A549 treated with AZD9567 at 1 μM for 4 hours (cell line): ENCODE data around the gene TRAP1. TPM values are rescaled to one million over a fixed set of nuclear protein-coding genes. Genes with fewer than 3 reads are reported as not detected.

Source experiments
- total RNA-seq: library from RNA; stranded (reverse); fragments of 200-300 nt; extraction: Qiagen RNA extraction; gene quantifications from 5 replicates; pipeline ENCODE4 v1.2.3, GENCODE V29; 2022; ENCODE audit not compliant: insufficient read depth

The TRAP1 gene
- total RNA-seq, result 129 to 171 TPM (median 145 TPM) in 5 replicates

DNA sequence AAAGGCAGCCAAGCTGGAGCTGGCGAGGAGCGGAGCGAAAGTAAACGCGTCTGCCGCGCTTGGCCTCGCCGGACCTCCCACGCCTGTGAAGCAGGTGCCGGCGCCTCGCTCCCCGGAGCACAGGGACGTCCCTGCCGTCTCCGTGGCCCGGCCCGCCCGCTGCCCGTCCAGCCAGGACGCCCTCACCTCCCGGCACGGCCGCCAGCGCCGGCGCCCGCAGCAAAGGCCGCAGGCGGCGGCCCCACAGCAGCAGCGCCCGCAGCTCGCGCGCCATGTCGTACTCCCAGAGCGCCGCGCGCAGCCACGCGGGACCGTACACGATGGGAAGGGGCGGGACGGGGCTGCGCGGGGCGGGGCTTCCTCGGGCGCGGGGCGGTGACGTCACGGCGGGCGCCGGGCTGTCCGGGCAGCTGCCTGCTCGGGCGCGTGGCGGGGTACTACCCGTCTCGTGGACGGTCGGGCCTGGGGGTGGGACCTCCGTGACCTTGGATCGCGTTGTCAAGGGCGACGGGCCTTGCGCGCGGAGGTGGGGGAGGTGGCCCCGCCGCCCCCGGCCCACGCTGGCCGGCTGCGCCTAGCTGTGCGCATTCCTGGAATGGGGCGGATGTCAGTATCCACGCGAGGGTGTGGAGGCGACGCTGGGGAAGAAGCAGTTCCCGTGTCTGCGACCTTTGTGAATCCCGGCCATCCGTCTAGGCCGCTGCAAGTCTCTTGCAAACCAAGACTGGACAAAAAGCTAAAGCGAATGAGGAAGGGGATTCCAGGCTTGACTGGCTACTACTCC lies at the start of gene TRAP1:
Gene TRAP1, minus strand, starts transcription at position 290 of the 784 bp plus-strand sequence. Its CDS starts 16 bp downstream, at position 274.

DNA sequence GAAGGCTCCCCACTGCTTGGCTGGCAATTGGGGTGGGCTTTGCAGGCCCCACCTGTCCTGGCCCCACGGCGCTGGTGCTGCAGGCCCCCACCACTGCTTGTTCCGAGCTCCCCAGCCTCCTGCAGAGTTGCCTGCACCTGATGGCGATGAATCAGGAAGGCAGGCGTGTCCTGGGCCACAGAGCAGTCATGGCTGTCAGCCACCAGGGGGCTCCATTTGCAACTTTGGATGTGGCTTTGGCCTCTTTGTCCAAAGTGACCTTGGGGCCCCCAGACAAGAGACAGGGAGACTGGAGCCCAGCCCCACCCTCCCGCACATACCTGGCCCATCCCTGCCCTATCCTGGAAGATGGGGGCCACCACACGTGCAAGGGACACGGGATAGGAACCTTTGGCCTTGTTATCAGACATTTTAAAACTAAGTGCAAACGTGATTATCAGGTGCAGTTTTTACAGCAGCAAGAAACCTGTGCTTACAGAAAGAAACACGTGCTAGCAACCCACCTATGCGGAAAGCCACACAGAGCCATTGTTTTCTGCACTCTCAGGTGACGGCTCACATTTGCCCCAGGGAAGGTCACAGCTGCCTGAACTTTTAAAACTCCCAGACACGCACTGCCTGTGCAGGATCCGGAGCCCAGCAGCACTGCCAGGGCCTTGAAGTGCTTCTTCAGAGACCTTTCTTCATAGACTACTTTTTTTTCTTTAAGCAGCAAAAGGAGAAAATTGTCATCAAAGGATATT lies 62.9 kb downstream of the TRAP1 start, which contains the start of gene DNASE1:
Gene DNASE1, plus strand, starts transcription at position 443 of the 743 bp plus-strand sequence. CDS start 683 bp downstream, outside the sequence.

DNA sequence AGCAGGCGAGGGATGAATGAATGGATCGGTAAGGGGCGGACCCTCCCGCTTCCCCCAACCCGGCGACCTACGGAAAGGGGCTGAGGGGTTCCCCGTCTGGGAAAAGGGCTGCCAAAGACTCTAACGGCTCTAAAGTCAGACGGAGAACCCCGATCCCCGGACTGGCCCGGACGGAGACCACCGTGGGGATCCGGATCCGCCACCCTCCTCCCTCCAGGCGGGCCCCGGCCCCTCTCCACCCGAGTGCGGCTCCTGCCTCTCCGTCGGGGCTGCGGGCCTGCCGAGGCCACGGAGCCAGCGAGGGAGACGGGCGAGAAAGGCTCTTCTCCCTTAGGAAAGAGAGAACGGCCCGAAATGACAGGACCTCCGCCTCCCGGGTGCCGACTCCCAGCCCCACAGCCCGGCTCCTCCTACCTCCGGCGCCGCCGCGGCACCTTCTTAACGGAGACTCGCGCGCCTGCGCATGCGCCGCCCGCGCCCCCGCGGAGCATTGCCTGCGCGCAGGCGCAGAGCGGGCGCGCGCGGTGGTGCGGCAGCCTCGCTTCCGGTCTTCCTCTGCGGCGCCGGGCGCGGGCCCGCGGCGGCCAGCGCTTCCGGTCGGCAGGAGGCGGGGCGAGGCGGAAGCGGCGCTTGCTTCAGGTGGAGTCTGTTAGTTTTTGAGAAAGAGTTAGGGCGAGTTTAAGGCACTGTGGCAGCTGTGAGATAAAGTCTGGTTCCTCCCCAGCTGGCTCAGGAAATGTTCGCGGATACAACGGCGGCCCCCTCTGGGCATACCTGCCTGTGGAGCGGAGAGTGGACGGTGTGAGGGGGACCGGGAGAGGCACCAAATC lies 106.0 kb downstream of the TRAP1 start, which contains the start of gene SLX4:
Gene SLX4, minus strand, starts transcription at position 461 of the 830 bp plus-strand sequence. CDS start 2,642 bp downstream, outside the sequence.

Other genes starting within 250 kb of the TRAP1 start
- not detected in 5 replicates for gene C16orf90, start 222.0 kb downstream of the TRAP1 start, total RNA-seq
- 19.3 to 22.3 TPM (median 20.9 TPM) in 5 replicates for gene CLUAP1, start 216.5 kb downstream of the TRAP1 start, total RNA-seq
- gene NLRC3, start 140.1 kb downstream of the TRAP1 start, total RNA-seq, result 0.01 to 0.10 TPM (median 0.03 TPM) in 4 of 5 replicates, not detected in the other
- 1.8 to 5.5 TPM (median 5.2 TPM) in 5 replicates for gene SLX4, start 105.9 kb downstream of the TRAP1 start, total RNA-seq
- 0.88 to 4.5 TPM (median 4.5 TPM) in 5 replicates for gene DNASE1, start 62.8 kb downstream of the TRAP1 start, total RNA-seq
- gene CREBBP, start 163.2 kb upstream of the TRAP1 start, total RNA-seq, result 11.9 to 16.4 TPM (median 15.9 TPM) in 5 replicates